ENCODE data around the gene TLK2. TPM values are rescaled to one million over a fixed set of nuclear protein-coding genes. Genes with fewer than 3 reads are reported as not detected.

Gene TLK2
- total RNA-seq, 1 experiment from 2014 or later: 31.6 TPM

GRCh38 chr17:62662855-62663254, 184.2 kb downstream of the TLK2 start:
- in situ Hi-C loops (cut with HindIII; ENCODE audit: low sequenced_read_pairs): no loop called here
- no peak for DNase-seq (ENCODE audit: low spot score)

Other genes starting within 250 kb of the TLK2 start
- gene EFCAB3, start 98.3 kb upstream of the TLK2 start, total RNA-seq (2014; rRNA removed; shearing (Covaris generic)): not detected in 2 replicates
- gene METTL2A, start 54.9 kb upstream of the TLK2 start, total RNA-seq (2014; rRNA removed; shearing (Covaris generic)): 26.5 and 30.5 TPM in 2 replicates
- gene MRC2, start 148.8 kb downstream of the TLK2 start, total RNA-seq (2014; rRNA removed; shearing (Covaris generic)): 54.0 and 55.3 TPM in 2 replicates